ENCODE data around the gene IGSF9.
A peak's percentile ranks its signal among the peaks of the same experiment; 100 is the strongest.

Gene IGSF9

DNA sequence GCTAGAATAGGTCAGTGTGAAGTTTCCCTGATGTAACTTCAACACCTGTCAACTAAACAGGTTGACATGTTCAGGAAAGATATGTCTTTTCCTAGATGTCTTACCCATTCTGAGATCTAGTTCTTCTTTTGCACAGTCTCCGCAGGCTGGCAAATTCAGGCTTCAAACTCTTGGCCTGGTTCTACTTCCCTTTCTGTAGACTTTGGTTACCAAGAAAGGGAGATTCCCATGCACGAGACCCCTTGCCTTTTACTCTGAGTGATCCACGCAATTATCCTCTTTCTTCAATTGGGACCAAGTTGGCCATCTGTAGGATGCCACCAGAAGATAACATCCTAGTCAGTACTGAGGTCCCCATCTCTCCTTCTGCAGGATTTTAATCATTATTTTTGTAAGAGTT is 47.5 kb downstream of the IGSF9 start:
- no peak for DNase-seq (ENCODE audit: low read depth)

DNA sequence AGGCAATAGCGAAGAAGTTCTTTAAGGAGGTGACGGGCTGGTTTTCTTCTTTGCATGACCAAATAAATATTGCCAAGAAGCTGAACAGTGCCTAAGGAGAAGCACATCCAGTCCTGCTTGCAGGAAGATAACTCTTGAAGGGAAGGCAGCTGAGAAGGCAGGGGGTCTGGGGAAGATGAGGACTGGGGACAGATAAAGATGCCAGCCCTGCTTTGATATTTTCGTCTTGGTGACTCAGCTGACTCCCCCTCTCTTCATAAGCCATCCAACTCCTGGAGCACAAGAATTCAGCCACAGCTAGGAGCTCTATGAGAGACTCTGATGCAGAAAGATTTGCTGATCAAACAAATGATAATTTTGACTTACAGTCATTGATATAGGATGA is 48.9 kb downstream of the IGSF9 start:
- no peak for DNase-seq (ENCODE audit: low read depth)

DNA sequence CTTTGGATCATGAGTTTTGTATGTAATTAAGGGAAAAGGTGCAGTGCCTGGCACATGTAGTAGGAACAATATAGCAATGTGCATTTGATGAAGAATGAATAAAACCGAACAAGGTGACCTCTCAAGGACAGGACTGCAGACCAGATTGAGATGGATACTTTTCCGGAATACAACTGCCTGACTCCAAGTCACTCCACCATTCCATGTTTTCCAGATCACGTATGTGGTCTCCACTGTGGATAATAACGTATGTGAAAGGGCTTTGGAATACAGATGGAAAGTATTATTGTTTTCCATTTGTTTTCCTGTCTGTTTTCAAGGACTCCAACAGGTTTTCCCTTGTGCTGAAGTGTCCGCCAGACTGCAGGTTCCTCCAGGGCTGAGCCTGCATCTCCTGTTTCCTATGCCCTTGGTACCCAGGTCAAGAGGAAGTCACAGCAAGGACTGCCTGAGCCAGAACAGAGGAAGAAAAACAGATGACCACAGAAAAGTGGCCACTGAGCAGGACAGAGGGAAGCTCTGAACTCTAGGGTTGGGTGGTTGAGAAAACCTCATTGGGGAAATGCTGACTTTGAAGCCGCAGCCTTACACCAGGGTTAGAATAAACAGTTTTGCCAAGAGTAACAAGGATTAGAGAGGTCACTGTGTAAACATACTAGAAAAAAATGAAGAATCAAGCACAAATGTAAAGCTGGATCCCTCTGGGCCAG is 49.4 kb downstream of the IGSF9 start:
- DNase-seq (ENCODE audit: low read depth), result no peak

DNA sequence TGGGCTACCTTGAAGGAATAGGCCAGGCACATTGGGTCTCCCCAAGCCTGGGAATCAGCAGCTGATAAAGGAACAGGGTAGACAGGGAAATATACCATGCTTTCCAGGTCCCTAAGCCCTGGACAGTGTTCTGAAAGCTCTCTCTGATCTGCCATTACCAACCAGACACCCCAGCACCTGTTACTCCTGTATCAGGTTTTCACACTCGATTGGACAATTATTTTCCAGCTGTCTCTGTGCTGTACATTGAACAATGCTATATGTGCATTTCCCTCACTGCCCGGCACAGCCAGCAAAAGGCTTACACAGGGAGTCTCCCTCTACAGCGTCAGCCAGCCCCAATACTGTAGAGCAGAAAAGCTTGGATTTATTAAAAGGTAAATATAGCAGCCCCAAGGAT is 50.1 kb downstream of the IGSF9 start:
- DNase-seq (ENCODE audit: low read depth), result no peak

DNA sequence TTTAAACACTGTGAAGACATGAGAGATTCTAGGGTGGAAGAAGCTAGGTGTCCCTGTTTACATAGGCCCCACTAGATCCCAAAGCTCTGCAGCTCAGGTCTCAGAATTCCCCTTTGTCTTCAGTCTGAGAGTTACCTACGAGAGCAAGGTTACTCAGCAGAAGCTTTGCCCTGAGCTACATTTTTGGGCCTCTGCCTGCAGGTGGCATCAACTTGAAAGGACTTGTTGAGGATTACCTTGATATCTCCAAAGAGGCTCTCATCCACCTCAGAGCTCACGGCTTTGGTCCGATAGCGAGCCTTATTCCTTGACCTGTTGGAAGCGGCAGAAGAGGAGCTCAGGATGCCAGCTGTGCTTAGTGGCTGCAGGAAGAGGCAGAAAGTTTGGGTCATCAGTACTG is 52.5 kb downstream of the IGSF9 start:
- no peak for DNase-seq (ENCODE audit: low read depth)

DNA sequence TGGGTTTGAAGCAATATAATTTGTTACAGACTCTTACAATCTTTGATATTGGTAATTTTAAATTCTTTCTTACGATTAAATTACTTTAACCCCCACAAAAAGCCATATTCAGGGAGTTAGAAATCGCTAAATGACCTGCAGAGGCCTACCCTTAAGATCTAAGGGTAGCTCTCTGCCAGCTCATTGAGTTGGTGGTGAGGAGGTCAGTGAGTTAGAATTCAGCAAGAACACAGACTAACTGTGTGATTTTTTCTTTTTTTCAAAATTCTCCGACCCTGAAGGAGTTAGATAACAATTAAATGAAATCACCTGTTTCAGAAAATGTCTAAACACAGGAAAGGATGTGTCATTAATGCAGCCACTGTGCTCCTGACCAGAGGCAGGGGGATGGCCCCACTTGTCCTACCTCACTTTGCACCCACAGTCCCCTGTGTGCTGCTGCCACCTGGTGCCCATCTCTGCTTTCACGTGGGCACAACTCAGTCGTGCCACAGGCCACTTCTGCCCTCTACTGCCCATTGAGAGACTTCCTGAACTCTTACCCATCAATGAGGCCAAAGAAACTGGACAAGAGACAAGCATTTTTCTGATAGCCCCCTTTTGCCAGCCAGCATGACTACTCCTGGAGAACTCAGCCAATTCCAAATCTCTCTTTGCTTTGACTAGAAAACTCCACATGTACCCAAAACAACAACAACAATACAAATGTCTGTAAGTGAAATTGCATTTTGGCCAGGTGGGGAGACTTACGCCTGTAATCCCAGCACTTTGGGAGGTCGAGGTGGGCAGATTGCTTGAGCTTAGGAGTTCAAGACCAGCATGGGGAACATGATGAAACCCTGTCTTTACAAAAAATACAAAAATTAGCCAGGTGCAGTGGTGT is 53.9 kb downstream of the IGSF9 start:
- DNase-seq (ENCODE audit: low read depth), result peak; percentile 41

DNA sequence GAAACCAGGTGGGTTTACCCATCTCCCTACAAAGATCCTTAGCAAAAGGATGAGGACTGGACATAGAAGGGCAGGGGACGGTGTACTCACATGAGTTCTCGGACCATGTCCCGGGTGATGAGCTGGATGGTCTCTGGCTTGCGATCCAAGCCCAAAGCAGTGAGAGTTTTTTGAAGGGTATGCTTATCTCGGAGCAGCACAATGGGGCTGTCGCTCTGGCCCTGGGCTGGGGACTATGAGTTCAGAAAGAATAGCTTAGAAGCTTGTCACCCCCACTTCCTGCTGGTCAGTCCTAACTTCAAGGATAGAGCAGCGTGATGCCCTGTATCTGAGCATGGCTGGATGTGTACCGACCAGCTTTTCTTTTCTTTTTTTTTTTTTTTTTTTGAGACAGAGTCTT is 55.0 kb downstream of the IGSF9 start:
- DNase-seq (ENCODE audit: low read depth), result no peak

DNA sequence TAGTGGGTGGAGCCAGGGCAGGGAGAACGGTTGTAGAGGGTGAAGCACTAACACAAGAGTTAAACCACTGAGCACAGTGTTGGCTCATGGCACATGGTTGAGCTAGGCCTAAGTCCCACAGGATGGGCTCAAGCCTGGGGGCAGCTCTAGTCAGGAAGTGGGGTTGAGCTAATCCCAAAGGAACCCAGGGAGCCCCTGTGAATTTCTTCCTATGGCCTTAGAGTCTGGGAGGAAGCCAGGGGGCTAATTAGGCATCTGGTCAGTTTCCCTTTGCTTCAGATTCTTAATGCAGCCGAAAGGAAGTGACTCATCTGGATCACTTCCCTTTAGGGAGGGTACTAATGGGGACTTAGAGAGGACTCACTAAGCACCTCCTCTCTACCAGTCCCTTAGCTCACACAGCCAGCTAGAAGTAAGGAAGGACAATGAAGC is 55.6 kb downstream of the IGSF9 start:
- DNase-seq (ENCODE audit: low read depth), result no peak

DNA sequence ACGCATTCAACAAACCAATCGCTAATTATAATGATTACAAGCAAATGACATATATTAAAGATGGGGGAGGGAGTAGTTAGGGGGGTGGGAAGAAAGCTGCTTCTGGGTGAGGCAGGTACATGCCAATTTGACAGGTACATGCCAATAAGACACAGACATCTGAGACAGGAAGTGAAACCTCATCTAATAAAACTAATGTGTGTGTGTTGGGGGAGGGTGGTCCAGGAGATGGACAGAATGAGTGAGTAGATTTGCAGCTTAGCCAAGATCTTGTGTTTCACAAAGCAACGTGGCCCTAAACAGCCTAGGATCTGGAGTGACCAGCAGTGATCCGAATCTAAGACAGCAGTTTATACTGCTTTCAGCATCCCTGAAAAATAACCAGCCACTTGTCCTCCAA is 56.2 kb downstream of the IGSF9 start:
- no peak for DNase-seq (ENCODE audit: low read depth)

DNA sequence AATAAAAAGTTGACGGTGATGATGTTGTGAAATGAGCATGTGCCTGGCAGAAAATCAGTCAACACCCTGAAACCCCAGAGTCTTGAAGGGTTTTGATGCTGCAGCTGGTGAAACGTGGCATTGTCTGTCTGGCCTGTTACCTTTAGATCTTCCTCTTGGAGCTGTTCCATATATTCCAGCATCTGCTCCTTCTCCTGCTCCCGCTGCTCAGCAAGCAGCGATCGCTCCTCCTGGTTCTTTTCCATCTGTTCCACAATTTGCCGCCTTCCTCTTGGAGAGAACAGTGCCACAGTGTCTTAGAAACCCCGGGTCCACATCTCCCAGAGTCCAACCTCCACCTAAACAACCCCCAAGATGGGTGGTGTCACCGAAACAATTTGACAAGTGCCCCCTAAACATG is 61.1 kb downstream of the IGSF9 start:
- no peak for DNase-seq (ENCODE audit: low read depth)

DNA sequence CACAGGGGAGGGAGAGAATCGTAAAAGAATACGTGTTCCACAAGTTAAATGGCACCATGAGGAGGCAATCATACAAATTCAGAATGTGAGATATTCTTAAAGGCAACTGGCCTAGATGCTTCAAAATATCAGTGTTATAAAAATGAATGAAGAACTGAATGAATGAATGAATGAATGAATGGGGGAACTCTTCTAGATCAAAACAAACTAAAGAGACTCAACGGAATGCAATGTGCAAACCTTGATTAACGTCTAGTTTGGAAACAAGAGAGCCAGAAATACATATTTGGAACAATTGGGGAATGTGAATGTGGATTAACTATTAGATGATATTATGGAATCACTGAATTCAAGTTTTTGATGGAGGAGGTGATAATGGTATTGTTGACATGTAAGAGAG is 62.3 kb downstream of the IGSF9 start:
- DNase-seq (ENCODE audit: low read depth), result no peak

DNA sequence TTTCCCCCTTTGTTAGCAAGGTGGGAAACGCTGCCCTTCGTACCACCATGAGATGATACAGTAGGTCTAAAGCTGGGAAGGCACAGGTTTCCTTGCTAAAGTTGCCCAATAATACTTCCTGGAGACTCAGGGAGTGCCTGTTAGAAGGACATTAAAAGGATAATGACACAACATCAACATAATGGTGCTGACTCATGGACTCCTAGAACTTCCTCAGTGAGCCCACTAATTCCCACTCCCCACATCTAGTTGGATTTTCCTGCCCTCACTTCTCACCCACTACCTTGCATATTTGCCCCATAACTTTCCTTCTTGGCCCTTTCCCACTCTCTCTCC is 62.9 kb downstream of the IGSF9 start:
- no peak for DNase-seq (ENCODE audit: low read depth)

DNA sequence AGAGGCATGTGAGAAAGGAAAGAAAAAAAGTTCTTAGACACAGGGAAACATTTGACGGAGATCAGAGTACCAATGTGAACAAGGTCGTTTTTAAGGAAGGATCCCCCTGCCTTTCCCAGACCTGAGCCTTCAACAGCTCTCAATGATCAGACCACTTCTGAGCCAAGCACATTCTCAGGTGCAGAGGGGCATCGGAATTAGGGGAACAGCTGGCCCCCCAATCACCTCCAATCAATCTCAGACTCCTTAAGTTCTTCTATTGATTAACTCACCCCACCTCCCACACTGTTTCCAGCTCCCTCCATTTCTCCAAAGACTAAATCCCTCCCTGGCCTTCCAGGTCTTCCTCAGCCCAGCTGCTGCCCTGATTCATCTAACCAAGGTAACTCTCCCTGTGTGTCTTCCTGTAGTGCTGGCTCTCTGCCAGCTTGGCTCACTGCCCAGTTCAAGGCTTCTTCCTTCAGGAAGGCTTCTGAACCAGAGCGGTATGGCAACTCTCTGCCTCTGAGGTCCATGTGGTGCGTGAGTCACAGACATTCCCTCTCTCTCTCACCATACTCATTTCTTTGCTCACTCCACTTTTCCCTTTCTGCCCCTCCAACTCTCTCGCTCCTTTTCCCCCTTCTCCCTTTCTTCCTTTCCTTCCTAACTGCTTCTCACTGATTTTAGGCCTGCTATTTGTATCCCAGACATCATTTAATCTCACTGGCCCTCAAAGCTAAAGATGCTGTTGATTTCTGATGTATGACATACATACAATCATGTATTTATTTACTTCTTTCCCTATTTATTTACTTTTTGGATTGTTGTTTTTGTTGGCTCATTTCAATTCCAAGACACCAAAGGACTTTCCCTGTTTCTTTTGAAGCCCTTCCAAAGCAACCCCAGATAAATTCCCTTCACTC is 63.5 kb downstream of the IGSF9 start:
- peak; percentile 28 for DNase-seq (ENCODE audit: low read depth)

DNA sequence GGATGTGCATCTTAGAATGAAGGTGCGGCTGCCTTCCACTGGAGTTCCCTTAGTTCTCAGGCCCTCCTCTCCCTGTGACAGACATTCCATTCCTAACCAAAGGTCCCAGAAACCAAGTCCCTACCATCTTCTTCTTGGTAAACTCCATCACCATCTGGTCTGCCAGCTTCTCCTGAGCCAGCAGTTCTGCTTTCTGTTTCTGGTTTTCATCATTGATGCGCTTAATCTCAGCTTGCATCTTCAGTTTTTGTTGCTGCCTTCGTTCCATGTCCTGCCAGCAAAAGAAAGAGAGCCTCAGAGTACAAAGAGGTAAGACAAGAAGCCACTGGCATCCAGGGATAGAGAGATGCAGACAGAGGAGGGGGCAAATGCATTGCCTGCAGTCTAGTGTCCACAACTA is 65.0 kb downstream of the IGSF9 start:
- DNase-seq (ENCODE audit: low read depth), result no peak

DNA sequence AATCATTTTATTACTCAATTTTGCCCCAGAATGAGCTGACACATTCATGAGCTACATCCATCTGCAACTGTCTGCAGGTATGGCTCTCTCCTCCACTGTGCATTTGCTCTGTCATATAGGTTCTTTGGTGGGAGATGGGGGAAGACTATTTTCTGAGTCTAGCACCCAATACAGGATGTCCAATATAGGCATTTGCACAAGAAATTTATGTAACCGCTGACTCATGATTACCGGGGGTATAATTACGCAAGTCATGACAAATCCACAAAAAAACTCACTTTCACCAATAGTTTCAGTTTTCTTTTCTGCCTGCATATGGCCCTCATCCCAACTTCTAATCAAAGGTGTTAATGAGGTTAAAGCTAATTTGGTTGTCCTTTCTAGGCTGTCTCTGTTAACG is 65.4 kb downstream of the IGSF9 start:
- no peak for DNase-seq (ENCODE audit: low read depth)

DNA sequence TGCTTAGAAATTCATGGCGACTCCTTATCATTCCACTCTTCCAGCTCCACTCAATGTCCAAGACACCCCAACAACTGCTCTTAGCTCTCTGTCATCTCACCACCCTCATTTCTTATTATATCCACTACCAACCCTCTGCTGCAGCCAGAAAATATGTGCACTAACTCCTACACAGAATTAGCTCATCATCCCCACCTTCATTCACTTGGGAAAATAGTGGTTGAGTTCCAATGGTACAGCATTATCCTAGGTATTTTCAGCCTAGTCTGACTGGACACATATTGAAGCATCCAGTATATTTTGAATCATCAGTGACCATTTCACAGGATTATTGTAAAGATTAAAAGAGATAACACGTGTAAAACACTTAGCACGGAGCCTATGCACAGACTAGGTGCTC is 66.3 kb downstream of the IGSF9 start:
- DNase-seq (ENCODE audit: low read depth), result no peak

DNA sequence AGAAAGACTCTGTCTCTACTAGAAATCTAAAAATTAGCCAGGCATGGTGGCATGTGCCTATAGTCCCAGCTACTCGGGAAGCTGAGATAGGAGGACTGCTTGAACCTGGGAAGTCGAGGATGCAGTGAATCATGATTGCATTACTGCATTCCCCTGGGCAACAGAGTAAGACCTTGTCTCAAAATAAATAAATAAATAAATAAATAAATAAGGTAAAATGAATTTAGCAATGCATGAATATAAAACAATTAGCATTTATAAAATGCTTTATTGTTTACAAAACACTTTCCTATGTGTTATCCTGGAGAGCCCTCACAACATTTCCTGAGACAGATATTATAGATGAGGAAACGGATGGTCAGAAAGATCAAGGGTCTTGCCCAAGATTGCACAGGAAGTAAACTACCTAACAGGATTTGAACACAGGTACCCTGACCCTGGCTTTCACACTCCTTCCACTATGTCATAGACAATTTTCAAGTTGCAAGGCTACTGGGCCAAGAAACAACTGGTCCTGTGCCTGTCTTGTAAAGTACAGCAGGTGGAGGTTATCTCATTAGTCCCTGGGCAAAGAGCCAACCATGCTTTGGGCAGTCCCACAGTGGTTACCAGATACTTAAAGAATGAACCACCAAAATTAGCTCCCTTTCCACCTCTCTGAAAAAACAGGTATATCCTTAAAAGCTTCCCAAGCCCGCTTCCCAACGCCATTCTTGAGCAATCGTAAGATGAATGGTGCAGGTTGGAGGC is 67.5 kb downstream of the IGSF9 start:
- DNase-seq (ENCODE audit: low read depth), result no peak

All from T-helper 22 cell (primary cell).